ENCODE data around the gene PNPLA1.

The PNPLA1 gene, protein sequence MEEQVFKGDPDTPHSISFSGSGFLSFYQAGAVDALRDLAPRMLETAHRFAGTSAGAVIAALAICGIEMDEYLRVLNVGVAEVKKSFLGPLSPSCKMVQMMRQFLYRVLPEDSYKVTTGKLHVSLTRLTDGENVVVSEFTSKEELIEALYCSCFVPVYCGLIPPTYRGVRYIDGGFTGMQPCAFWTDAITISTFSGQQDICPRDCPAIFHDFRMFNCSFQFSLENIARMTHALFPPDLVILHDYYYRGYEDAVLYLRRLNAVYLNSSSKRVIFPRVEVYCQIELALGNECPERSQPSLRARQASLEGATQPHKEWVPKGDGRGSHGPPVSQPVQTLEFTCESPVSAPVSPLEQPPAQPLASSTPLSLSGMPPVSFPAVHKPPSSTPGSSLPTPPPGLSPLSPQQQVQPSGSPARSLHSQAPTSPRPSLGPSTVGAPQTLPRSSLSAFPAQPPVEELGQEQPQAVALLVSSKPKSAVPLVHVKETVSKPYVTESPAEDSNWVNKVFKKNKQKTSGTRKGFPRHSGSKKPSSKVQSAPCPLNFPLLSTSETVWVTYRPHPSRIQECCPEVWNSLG

DNA sequence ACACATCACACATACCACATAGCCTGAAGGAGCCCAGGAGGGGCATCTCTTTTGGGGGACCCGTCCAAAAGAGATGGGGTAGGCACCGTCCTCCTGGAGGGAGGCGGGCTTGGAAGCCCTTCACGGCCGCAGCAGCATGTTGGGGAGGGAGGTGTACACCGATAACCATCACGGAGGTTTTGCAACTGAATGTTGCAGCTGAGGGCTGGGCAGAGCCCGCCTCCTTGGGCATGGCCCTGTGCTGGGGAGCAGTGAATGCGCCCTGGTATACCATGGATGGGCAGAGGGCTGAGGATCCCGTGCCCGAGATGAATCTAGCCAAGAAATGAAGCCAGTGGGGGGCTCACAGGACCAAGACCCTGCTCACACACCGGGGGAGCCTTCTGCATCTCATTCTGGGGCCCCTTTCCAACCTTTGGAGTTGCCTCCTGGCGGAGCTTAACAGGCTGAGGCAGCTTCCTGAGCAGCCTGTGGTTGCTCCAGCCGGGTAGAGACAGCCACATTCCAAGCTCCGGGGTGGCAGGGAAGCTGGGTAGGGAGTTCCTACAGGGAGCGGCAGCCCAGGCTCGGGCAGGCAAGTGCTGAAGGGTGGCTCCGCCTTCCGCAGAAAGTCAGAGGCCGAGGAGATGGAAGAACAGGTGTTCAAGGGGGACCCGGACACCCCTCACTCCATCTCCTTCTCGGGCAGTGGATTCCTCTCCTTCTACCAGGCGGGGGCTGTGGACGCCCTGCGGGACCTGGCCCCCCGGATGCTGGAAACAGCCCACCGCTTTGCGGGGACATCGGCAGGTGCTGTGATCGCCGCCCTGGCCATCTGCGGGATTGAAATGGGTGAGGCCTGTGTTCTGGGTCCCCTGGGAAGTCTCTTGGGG, at the start of gene PNPLA1:
Gene PNPLA1 (plus strand): TSS at position 227 of the 872 bp plus-strand sequence. CDS start 400 bp downstream, at position 627.
- no peak for DNase-seq

- no peak for DNase-seq
Observed at GRCh38 chr6:36220226-36220625, 49.6 kb upstream of the PNPLA1 start.

GRCh38 chr6:36221674-36222073, 48.2 kb upstream of the PNPLA1 start:
- no peak for DNase-seq

DNA sequence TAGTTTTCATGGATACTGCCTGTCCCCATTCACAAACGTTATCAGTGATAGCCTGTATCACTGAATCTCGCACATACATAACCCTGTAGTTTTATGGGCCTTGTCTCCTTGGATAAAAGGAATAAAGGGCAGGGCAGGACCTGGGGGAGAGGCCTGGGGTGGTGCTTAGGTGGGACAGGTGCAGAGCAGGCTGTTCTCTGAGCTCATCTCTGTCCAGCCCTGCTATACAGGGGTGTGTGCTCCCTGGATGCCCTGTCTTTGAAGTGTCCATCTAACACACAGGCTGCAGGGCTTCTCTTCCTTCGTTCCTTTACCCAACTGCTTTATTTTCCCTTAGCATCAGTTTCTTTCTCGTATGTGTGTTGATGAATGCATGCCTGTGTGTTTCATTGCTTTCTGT, 46.9 kb upstream of the PNPLA1 start:
- DNase-seq: no peak

DNA sequence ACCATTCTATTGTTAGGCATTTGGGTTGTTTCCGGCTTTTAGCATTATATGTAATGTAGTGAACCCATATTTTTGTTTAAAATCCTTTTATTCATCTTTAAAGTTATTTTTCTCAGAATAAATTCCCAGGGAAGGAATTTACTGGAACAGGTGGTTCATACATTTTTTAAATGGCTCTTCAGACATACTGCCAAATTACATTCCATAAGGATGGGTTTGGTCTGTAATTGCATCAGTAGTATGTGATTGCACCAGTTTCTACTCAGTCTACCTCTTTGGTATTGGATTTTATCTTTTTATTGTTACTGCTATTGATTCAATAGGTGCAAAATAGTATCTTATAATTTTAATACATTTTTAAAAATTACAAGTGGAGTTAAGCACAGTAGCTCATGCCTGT, 46.2 kb upstream of the PNPLA1 start:
- no peak for DNase-seq

DNA sequence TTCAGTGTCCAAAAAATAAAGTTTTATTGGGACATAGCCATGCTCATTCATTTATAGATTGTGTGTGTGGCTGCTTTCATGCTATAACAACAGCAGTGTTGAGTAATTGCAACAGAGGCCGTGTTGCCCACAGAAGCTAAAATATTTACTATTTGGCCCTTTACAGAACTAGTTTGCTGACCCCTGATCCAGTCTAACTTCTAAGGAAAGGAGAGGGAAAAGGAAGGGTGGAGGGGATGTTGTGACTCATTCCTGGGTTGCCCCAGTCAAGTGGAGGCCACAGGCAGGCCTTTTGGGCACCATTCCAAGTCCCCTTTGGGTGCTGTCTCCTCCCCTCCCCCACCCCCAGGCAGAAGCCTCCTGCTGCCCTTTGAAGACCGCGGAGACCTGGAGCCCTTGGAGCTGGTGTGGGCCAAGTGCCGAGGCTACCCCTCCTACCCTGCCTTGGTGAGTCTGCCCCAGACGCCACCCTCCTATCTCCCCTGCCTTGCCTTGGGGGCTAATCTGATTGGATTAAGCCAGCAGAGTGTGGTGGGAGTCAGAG, 44.9 kb upstream of the PNPLA1 start:
- DNase-seq: no peak

- no peak for DNase-seq
Observed at GRCh38 chr6:36226438-36227047, 43.3 kb upstream of the PNPLA1 start.

DNA sequence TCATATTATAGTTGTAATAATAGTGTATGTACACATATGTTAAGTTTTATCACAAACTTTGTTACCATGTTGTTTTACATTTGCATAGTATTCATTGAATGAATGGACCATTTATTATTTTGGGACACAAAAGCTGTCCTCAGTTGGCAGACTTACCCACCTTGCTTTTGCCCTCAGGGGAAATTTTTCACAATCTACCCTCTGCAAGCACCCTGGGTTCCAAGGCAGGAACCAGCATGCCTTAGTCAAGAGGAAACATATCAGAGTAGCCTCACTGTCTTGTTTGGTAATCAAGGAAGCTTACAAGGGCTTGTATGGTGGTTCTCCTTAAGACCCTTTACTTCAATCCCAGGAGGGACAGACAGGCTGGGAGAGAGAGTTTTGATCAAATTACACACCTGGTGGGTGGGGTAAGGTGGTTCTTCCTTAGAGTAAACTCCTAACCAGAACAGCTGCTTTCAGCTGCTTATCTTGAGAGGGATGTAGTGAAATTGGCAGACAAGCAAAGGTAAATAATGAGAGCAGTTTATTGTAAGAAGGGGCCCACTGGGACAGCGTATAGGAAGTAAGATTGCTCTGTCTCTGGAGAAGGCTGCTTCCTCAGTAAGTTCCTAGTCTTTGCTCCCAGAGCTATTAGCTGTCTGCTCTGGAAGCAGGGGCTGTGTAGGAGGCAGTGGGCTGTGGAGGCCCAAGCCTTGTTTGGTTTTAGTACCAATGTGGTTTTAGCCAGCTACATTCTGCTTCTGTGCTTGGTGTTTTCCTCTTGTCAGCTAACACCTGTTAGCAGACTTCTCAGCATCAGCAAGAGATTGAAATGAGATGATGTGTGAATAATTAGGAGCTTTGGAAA, 42.3 kb upstream of the PNPLA1 start:
- DNase-seq: no peak

DNA sequence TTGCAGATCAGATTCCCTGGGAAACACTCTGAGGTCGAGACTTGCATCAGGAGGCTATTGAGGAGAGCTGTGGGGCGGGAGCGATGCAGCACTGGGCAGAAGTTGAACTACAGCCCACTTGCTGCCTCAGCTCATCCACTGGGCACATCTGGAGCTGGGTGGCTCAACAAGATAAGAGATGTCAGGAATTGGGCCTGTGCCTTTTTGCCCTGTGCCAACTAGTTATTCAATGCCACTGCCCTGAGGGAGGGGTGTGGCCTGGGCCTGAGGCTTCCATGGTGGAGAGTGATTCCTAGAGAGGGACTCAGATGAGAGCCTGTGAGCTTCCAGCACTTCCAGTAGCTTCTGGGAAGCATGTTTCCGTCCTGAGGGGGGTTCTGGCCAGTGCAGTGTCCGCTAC, 40.6 kb upstream of the PNPLA1 start:
- no peak for DNase-seq

DNA sequence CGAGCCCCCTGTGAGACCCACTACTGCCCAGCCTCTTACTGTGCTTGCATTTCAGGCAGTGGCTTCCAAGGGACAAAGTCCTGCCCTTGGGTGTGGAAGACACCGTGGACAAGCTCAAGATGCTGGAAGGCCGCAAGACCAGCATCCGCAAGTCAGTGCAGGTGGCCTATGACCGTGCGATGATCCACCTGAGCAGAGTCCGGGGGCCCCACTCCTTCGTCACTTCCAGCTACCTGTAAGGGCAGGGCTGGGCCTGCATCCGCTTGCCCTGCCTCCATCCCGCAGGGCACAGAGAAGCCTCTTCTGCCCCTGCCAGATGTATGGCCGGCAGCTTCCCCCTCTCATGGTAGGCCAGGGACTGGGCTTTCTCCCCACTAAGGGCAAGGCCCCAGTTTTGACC, 39.5 kb upstream of the PNPLA1 start:
- DNase-seq: no peak

- DNase-seq: no peak
Observed at GRCh38 chr6:36232172-36232571, 37.7 kb upstream of the PNPLA1 start.

DNA sequence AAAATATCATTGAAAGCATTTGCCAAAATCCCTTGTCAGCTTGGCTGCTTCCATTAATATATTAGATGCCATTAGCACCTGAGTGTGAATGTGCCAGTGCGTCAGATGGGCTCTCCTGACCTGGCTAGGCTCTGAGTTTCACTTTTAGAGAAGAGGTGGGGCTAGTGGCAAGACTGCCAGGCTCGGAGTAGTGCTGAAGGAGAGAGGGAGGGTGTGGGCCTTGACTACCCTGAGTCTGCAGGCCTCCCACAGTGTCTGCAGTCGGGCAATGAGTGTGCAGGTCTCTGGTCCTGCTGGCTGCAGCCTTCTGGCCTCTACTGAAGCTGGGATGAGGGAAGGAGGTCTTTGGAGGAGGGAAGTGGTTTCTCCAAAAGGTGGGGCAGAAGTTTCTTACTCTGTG, 34.6 kb upstream of the PNPLA1 start:
- no peak for DNase-seq

GRCh38 chr6:36235862-36236261, 34.0 kb upstream of the PNPLA1 start:
- DNase-seq: no peak

DNA sequence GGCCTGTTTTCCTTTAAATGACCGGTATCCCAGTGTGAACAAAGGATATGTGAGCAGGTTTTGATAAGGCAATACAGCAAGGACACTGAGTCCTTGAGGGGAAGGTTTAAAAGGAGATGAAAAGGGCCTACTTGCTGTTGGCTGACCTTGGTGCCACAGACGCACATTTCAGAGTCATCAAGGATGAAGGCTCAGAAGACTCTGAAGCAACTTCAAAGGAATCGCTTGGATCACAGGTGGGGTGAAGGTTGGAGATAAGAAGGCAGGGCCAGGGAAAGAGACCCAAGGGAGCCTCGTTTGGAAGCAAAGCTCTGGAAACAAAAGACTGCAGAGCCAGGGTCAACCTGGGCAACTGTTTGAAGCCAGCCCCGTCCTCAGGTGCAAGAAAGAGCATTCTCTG, 30.1 kb upstream of the PNPLA1 start:
- no peak for DNase-seq

DNA sequence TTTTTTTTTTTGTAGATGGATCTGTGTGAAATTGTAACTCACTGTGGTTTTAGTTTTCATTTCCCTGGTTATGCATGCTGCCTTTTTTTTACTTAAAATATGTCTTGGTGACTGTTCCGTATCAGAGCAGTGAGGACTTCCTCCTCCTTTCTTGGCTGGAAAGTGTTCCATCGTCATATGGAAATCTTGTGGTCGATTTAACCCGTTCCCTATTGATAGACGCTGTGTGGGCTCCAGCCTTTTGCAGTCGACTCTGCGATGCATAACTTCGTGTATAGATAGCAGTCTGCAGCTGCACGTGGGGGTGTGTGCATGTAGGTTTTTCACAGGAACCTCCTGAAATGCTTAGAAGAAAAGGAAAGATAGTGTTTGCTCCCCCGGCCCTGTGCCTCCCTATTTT, 28.1 kb upstream of the PNPLA1 start:
- peak; percentile 2 for DNase-seq

GRCh38 chr6:36242161-36242560, 27.7 kb upstream of the PNPLA1 start:
- no peak for DNase-seq

- DNase-seq: no peak
Observed at GRCh38 chr6:36242626-36243025, 27.2 kb upstream of the PNPLA1 start.

DNA sequence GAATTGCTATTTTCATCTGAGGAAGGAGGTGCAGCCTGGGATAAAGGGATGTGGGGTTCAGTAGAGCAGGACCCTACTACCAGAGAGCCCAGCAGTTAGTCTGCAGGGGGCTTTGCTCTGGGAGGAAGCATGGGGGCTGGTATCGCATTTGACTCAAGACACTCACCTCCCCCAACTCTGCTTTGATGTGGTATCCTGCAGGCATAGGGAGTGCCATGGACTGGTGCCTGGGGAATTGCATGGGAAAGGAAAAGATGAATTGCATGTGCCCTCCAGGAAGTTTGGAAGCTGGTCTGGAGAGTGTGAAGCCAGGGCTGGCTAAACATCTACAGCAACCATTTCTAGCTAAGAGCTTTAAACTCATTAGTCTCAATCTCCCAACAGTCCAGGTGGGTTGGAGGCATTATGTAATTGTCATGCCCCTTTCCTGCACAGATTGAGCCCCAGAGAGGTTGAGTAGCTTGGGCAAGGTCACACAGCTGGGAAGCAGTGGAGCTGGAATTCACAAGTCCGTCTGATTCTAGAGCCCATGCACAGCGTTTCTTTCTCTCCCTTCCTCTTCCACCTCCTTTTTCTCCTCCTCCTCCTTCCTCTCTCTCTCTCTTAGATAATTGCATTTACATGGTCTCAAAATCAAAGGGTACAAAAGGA, 26.2 kb upstream of the PNPLA1 start:
- DNase-seq: no peak

DNA sequence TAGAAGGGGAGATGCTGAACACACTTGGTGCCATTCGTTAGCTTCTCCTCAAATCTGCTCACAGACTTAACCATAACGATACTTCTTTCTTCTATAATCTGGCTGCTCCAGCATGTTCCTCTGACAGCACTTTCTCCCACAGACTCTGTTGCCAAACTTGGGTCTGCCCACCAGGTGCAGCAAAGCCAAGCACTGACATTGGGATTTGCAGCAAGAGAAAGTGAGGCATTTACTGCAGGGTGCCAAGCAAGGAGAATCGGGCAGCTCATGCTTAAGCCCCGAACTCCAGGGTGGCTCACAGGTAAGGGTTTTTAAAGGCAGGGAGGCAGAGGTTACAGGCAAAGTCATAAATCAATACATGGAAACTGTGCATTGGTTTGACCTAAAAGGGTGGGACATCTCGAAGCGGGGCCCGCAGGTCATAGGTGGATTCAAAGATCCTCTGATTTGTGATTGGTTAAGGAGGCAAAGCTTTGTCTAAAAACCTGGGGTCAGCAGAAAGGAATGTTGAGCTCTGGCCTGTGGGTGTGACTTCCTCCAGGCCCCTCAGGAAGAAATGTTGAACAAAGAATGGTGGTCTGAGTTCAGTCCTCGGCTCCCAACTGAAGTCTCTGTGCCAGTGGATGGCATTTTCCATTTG, 25.1 kb upstream of the PNPLA1 start:
- no peak for DNase-seq

- no peak for DNase-seq
Observed at GRCh38 chr6:36245572-36246061, 24.2 kb upstream of the PNPLA1 start.

Measured in activated CD4-positive, alpha-beta T cell treated with anti-CD3 and anti-CD28 coated beads, Interleukin-10, Interleukin-2, amounts not matched to agents 100 ng/mL and 50 ng/mL, durations not matched to agents 16 hours and 8 hours (primary cell).